Cardiac septum (tissue), 1 donor: ENCODE data around the gene TEX14. TPM values are rescaled to one million over a fixed set of nuclear protein-coding genes. Genes with fewer than 3 reads are reported as not detected.
"Not testable (repeated sequence)": the region's sequence is repeated elsewhere in the genome, so short reads cannot be mapped to it uniquely, and the experiment has no call there.

ENCODE experiments used
- DNase-seq: peaks from one replicate; pipeline ENCODE4 v3.0.0-alpha.2; 2020; ENCODE audit warnings: low spot score
- intact Hi-C: fragments of 100-400 bp; cut with DNase I; formaldehyde crosslinking; loops from one replicate; pipeline ENCODE4 v1.14.0; 2022
- total RNA-seq: library from RNA; stranded (reverse); fragmentation: NEBNext Ultra II Directional; extraction: Animal tissue kit (Norgen Biotek cat#: 25700); gene quantifications from one replicate; pipeline ENCODE4 v1.2.1, GENCODE V29; 2021
- donor health status: DM: no; HTN: no; CAD: no.

Gene TEX14
- total RNA-seq, 1 donor from 2014 or later = 0.32 TPM

- intact Hi-C loops = no loop called here
- no peak for DNase-seq
Observed at GRCh38 chr17:58615768-58616659, 75.8 kb downstream of the TEX14 start.

DNA sequence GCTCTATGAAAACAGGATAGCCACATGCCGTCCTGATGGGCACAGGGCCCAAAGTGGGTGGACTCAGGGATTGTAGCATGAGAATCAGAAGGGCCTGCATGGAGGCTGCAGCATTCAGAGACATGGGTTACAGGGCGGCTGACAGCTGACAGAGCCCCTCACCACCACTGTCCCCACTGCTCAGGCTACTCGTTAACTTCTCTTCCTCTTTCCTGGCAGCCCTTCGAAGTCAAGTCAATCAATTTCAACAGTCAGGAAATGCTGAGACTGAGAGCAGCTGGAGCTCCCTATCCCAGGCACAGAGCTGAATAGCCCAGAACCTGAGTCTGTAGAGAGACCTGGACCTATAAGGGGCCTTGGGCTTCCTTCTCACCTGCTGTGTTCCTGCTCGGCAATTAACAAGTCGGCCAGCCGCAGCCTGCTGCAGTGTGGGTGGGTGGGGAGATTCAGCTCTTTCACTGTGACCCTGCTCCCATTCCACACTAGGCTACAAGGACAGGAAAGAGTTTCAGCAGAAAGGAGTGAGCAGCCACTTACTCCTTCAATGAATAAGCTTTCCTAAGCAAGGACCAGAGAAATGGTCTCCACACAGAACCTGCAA lies 76.9 kb downstream of the TEX14 start:
- intact Hi-C loops = no loop called here

DNA sequence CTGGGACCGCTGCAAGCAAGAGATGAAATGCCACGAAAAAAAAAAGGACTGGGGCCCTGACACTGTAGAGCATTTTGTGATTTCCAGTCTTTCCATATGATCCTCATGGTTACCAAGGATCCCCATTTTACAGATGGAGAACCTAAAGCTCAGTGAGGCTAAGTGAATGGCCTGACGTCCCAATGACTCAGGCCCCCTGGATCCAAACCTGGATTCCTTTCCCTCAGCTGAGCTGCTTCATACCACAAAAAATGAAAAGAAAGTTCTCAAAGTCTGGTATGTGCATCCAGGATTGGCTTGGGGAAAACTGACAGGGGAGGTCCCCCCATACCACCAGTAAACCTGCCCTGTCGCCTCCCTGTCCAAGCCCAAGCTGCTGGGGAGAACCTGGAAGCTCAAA lies 80.5 kb downstream of the TEX14 start:
- intact Hi-C loops = no loop called here

More for the DNA sequence above, 76.9 kb downstream of the TEX14 start:
- DNase-seq = no peak

GRCh38 chr17:58606934-58607333 lies 84.9 kb downstream of the TEX14 start:
- DNase-seq = no peak
- intact Hi-C loops = no loop called here

More for the DNA sequence above, 80.5 kb downstream of the TEX14 start:
- no peak for DNase-seq

- intact Hi-C loops = no loop called here
- no peak for DNase-seq
Observed at GRCh38 chr17:58605986-58606385, 85.9 kb downstream of the TEX14 start.

- DNase-seq = no peak
- intact Hi-C loops = no loop called here
Observed at GRCh38 chr17:58605470-58605869, 86.4 kb downstream of the TEX14 start.

- DNase-seq = no peak
- intact Hi-C loops = no loop called here
Observed at GRCh38 chr17:58601976-58602375, 89.9 kb downstream of the TEX14 start.

- DNase-seq = no peak
- intact Hi-C loops = no loop called here
Observed at GRCh38 chr17:58597371-58597770, 94.5 kb downstream of the TEX14 start.

GRCh38 chr17:58595194-58595792 lies 96.6 kb downstream of the TEX14 start:
- intact Hi-C loops = no loop called here
- peak; percentile 5 for DNase-seq

DNA sequence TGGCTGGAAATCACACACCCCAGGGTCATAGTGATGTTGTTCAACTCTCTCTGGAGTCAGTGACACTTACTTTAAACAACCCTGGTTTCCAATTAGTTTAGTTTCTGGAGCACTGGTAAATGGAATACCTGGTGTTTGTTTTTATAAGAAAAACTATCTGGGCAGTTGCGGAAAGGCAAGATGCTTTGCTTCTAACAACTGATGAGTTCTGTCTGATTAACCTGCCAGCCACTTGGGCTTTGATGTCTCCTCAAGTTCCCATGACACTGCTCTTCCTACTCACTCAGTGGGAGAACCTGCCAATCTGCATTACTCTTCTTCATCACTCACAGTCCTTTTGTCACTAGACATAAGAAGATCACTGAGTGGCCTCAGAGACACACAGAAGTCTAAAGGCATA lies 98.7 kb downstream of the TEX14 start:
- intact Hi-C loops = no loop called here
- peak; percentile 5 for DNase-seq

DNA sequence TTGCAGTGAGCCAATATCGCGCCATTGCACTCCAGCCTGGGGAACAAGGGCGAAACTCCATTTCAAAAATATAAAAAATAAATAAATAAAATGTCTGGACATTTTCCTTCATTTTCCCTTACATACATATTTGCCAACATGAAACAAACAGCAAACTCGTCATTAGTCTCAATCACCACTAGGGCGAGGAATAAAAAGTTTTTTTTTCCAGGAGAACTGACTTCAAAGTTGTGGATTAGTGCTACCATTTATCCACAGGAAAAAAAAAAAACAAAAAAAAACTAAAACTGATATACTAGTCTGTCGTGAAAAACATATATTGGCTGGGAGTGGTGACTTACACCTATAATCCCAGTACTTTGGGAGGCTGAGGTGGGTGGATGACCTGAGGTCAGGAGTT lies 100.4 kb downstream of the TEX14 start:
- intact Hi-C loops = no loop called here
- DNase-seq = no peak

DNA sequence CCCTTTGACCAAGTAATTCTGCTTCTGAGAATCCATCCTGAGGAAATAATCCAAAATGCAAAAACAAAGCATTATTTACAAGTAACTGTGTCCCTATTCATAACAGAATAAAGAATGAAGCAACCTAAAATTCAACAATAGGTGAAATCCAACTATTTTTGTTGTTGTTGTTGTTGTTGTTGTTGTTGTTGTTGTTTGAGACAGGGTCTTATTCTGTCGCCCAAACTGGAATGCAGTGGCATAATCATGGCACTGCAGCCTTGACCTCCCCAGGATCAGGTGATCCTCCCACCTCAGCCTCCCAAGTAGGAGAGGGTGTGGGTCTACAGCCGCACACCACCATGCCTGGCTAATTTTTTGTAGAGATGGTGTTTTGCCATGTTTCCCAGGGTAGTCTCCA lies 101.5 kb downstream of the TEX14 start:
- DNase-seq = no peak
- intact Hi-C loops = no loop called here

- intact Hi-C loops = loop anchor here (2.0 to 5.0 kb wide), 4 partner anchors 55 to 415 kb away; partner anchors contain the start of genes RAD51C and TEX14
- DNase-seq = no peak
Observed at GRCh38 chr17:58587713-58588117, 104.1 kb downstream of the TEX14 start.

DNA sequence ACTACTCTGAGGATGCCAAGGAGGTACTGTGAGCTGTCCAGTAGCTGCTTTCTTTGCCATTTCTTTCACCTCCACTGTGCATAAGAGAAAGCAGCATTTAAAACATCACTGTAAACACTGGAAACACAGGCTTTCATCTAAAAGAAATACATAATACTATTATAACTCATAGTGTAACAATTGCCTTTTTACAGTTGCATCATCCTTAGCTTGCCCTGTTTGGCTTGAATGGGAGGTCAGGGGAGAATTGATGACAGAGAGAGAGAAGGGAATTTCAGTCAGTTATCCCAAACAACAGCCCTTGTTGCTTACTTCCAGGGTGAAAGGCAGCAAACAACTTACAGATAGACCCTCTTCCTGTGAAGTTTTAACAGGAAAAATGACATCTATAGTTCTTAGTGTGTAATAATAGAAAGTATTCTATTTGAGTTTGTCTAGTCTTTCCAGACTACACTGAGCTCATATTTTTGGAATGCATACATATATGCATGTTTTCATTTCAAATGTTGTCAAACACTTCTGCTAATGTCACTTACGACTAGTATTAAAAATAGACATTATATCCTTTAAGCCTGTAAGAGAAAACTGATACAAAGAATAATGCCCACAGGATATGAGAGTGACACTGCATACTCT lies 105.7 kb downstream of the TEX14 start:
- intact Hi-C loops = loop anchor here (2.0 to 5.0 kb wide), 4 partner anchors 54 to 417 kb away; partner anchors contain the start of genes RAD51C and TEX14
- DNase-seq = no peak

DNA sequence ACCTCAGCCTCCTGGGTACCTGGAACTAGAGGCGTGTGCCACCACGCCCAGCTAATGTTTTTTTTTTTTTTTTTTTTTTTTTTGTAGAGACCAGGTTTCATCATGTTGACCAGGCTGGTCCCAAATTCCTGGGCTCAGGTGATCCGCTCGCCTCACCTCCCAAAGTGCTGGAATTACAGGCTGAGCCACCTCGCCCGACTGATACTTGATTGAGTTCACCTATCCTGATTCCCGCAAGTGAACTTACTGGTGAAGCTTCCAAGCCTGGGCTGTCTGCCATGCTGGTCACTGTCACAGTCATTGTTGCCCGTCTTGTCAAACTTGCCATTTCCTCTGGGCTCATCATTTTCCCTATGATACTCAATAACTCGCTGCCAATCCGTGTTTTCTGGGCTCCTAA lies 106.3 kb downstream of the TEX14 start:
- intact Hi-C loops = loop anchor here (5.0 kb wide), 3 partner anchors 53 to 107 kb away; partner anchors contain the start of genes RAD51C and TEX14
- DNase-seq = no peak

GRCh38 chr17:58583486-58583885 lies 108.4 kb downstream of the TEX14 start:
- no peak for DNase-seq
- intact Hi-C loops = no loop called here

GRCh38 chr17:58582718-58583117 lies 109.1 kb downstream of the TEX14 start:
- intact Hi-C loops, DNase-seq: not testable (repeated sequence)

GRCh38 chr17:58580671-58581070 lies 111.2 kb downstream of the TEX14 start:
- no peak for DNase-seq
- intact Hi-C loops = no loop called here

DNA sequence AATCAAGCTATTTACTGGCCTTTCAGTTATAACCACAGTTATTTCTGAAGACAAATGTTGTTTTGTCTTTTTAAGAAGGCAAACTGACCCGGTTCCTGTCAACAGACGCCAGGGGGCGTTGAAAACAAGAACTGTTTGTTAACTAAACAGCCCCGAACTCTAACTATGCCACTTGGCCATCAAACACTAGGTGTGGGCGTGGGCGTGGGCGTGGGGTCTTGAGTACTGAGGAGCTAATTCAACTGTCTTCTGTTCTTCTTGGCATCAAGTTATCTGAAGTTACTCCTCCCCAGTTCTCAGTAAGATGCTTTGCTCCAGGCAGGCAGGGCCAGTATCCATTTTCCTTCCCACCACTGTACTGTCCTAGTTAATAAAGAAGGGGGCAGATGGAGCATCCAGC lies 114.1 kb downstream of the TEX14 start:
- DNase-seq = no peak

More for the DNA sequence above, 114.1 kb downstream of the TEX14 start:
- intact Hi-C loops = no loop called here
